Stomach (tissue), 9 donors: ENCODE results near the gene CTNNA3. TPM values are rescaled to one million over a fixed set of nuclear protein-coding genes. Genes with fewer than 3 reads are reported as not detected.

Experiments used
- DNase-seq, 2 donors: peaks; one replicate each; pipeline versions ENCODE4 v3.0.0 to v3.0.0-alpha.2; 2013 to 2019
- H3K27ac ChIP-seq, 5 donors: fragments of 200-600 bp in 4 of 5; sonication (generic) in 4 of 5; one replicate each; pipeline ENCODE4 v1.5.1; 2013 to 2019; ENCODE audit warnings: mild to moderate bottlenecking in 1 of 5, moderate library complexity in 1 of 5
- H3K27me3 ChIP-seq, 3 donors: fragments of 200-600 bp; sonication (generic); one replicate each; pipeline ENCODE4 v1.5.1; 2017 to 2019; ENCODE audit warnings: mixed run types in 1 of 3
- H3K36me3 ChIP-seq, 4 donors: fragments of 200-600 bp; sonication (generic); 1 replicate in 3 of 4; 2 replicates in 1 of 4; pipeline ENCODE4 v1.5.1; 2016 to 2019
- H3K4me1 ChIP-seq, 4 donors: fragments of 200-600 bp; sonication (generic); one replicate each; pipeline ENCODE4 v1.5.1; 2016 to 2019
- H3K4me3 ChIP-seq, 4 donors: fragments of 200-600 bp; sonication (generic) in 3 of 4; one replicate each; pipeline ENCODE4 v1.5.1; 2016 to 2019; ENCODE audit warnings: mild to moderate bottlenecking in 1 of 4
- H3K9me3 ChIP-seq, 4 donors: fragments of 200-600 bp; sonication (generic); one replicate each; pipeline ENCODE4 v1.5.1; 2016 to 2019
- CTCF ChIP-seq, 7 experiments: fragments of 450-650 bp in 4 of 7; fragments of 200-600 bp in 3 of 7; sonication (generic) in 3 of 7; IDR thresholded peaks; one replicate each; pipeline ENCODE4 v1.5.1; 2016 to 2019; ENCODE audit warnings: antibody characterized with exemption in 7 of 7, control low read depth in 2 of 7, mild to moderate bottlenecking in 1 of 7
- EP300 ChIP-seq: sonication (generic); formaldehyde crosslinking; IDR thresholded peaks from one replicate; pipeline ENCODE4 v1.6.1; 2017; ENCODE audit warnings: antibody characterized with exemption
- POLR2A ChIP-seq, 4 donors: fragments of 450-650 bp; IDR thresholded peaks; one replicate each; pipeline ENCODE4 v1.6.1; 2016; ENCODE audit warnings: antibody characterized with exemption in 4 of 4, control low read depth in 2 of 4, mild to moderate bottlenecking in 1 of 4, moderate library complexity in 1 of 4
- POLR2AphosphoS5 ChIP-seq, 3 donors: sonication (generic); formaldehyde crosslinking; IDR thresholded peaks; one replicate each; pipeline ENCODE4 v1.6.1; 2016; ENCODE audit warnings: antibody characterized with exemption in 3 of 3
- WGBS, 5 donors: extraction: QIAGEN DNeasy Blood & Tissue Kit in 3 of 5; methylation state at CpG; one replicate each; pipeline versions ENCODE4 v1.1.5 to v1.1.7; 2013 to 2018; 5-methylcytosine and 5-hydroxymethylcytosine counted together
- intact Hi-C: fragments of 100-400 bp; cut with DNase I; formaldehyde crosslinking; loops from one replicate; pipeline ENCODE4 v1.15.1; 2023; ENCODE audit warnings: low total_unique reads
- polyA plus RNA-seq, 3 donors: library from polyadenylated mRNA; stranded (reverse); fragments of 200-250 nt; gene quantifications; one replicate each; pipeline ENCODE4 v1.2.3, GENCODE V29; 2013
- total RNA-seq, 5 donors: library from RNA; depleted of rRNA; stranded (reverse); fragments of >200 nt; gene quantifications; one replicate each; pipeline versions ENCODE4 v1.1.0 to v1.2.3, GENCODE V29; 2014 to 2016
- donor health status: healthy with polysubstance abuse.
- donor health status: Bipolar disorder and iron deficiency.
- donor health status: healthy.

The CTNNA3 gene
- total and polyA plus RNA-seq, 8 donors, result 0.14 to 46.1 (median 12.9) TPM; not detected in 2

GRCh38 chr10:66071907-66072306 lies 1624.1 kb downstream of the CTNNA3 start:
- no peaks in the 10 kb centered on the region for H3K9me3 ChIP-seq
- intact Hi-C loops, result no loop called here

GRCh38 chr10:66058594-66058993 lies 1637.4 kb downstream of the CTNNA3 start:
- Histone ChIP-seq H3K4me1 (no peaks in the 10 kb centered on the region), H3K9me3 (peaks cover 0 to 2% (median 0%) of the 10 kb centered on the region in 4 donors), H3K4me3 (no peak overlapping the region), H3K36me3 (no peaks in the 10 kb centered on the region), H3K27ac (no peak overlapping the region), H3K27me3 (no peaks in the 10 kb centered on the region)
- no peak for TF ChIP-seq CTCF (IDR thresholded peaks at IDR 0.05)
- TF ChIP-seq EP300, result no peak
- TF ChIP-seq POLR2A (IDR thresholded peaks at IDR 0.05), result no peak
- no peak for TF ChIP-seq POLR2AphosphoS5 (IDR thresholded peaks at IDR 0.05)
- intact Hi-C loops, result no loop called here
- no peak for DNase-seq

More at GRCh38 chr10:66071907-66072306, 1624.1 kb downstream of the CTNNA3 start:
- Histone ChIP-seq H3K4me1 (no peaks in the 10 kb centered on the region), H3K27ac (no peak overlapping the region), H3K27me3 (no peaks in the 10 kb centered on the region), H3K4me3 (no peak overlapping the region), H3K36me3 (no peaks in the 10 kb centered on the region)
- 81 to 90% (median 85%) methylated on average over 2 of the region's 2 CpGs for WGBS, 5 donors
- no peak for DNase-seq
- TF ChIP-seq EP300, result no peak
- no peak for TF ChIP-seq POLR2AphosphoS5 (IDR thresholded peaks at IDR 0.05)
- no peak for TF ChIP-seq CTCF (IDR thresholded peaks at IDR 0.05)
- no peak for TF ChIP-seq POLR2A (IDR thresholded peaks at IDR 0.05)

- TF ChIP-seq CTCF (IDR thresholded peaks at IDR 0.05) (no peak), POLR2AphosphoS5 (IDR thresholded peaks at IDR 0.05) (no peak), POLR2A (IDR thresholded peaks at IDR 0.05) (no peak), EP300 (no peak)
- Histone ChIP-seq H3K9me3 (peaks cover 0 to 20% (median 13%) of the 10 kb centered on the region in 4 donors), H3K4me3 (no peak overlapping the region), H3K27ac (no peak overlapping the region), H3K36me3 (no peaks in the 10 kb centered on the region), H3K4me1 (no peaks in the 10 kb centered on the region), H3K27me3 (no peaks in the 10 kb centered on the region)
- no peak for DNase-seq
- intact Hi-C loops, result no loop called here
- 84 to 92% (median 89%) methylated on average over 3 of the region's 3 CpGs for WGBS, 5 donors
These were observed 1646.7 kb downstream of the CTNNA3 start for GRCh38 chr10:66049335-66049734.

- no peaks in the 10 kb centered on the region for H3K27me3 ChIP-seq
- intact Hi-C loops, result no loop called here
- TF ChIP-seq EP300 (no peak), CTCF (IDR thresholded peaks at IDR 0.05) (no peak), POLR2AphosphoS5 (IDR thresholded peaks at IDR 0.05) (no peak), POLR2A (IDR thresholded peaks at IDR 0.05) (no peak)
- 38 to 78% (median 44%) methylated on average over 1 of the region's 1 CpG for WGBS, 5 donors
- no peak overlapping the region for H3K27ac ChIP-seq
- H3K36me3 ChIP-seq, result no peaks in the 10 kb centered on the region
- no peak overlapping the region for H3K4me3 ChIP-seq
- no peaks in the 10 kb centered on the region for H3K4me1 ChIP-seq
- H3K9me3 ChIP-seq, result peaks cover 0 to 20% (median 13%) of the 10 kb centered on the region in 4 donors
- DNase-seq, result no peak
These were observed 1650.1 kb downstream of the CTNNA3 start for GRCh38 chr10:66045859-66046258.
